Gastroesophageal sphincter (tissue), 4 donors: ENCODE data around the gene DCDC1. TPM values are rescaled to one million over a fixed set of nuclear protein-coding genes. Genes with fewer than 3 reads are reported as not detected.

Experiments
- ATAC-seq: fragments of 150-250 bp; one replicate; pipeline ENCODE4 v1.9.1; 2016; ENCODE audit warnings: mild to moderate bottlenecking, moderate library complexity
- H3K27ac ChIP-seq, 4 donors: fragments of 200-600 bp; sonication (generic) in 3 of 4; 1 replicate in 3 of 4; 2 replicates in 1 of 4; pipeline ENCODE4 v1.5.1; 2016 to 2019
- H3K27me3 ChIP-seq: fragments of 200-600 bp; sonication (generic); one replicate; pipeline ENCODE4 v1.5.1; 2019
- H3K36me3 ChIP-seq, 2 donors: fragments of 200-600 bp; sonication (generic); one replicate each; pipeline ENCODE4 v1.5.1; 2019; ENCODE audit warnings: control low read depth in 1 of 2
- H3K4me1 ChIP-seq, 3 donors: fragments of 200-600 bp; sonication (generic); 1 replicate in 2 of 3; 2 replicates in 1 of 3; pipeline ENCODE4 v1.5.1; 2016 to 2019; ENCODE audit warnings: control low read depth in 2 of 3
- H3K4me3 ChIP-seq, 2 donors: fragments of 200-600 bp; sonication (generic); one replicate each; pipeline ENCODE4 v1.5.1; 2019; ENCODE audit warnings: mild to moderate bottlenecking in 1 of 2, moderate library complexity in 1 of 2
- H3K9me3 ChIP-seq, 3 donors: fragments of 200-600 bp; sonication (generic); one replicate each; pipeline ENCODE4 v1.5.1; 2017 to 2019; ENCODE audit warnings: control low read depth in 2 of 3
- CTCF ChIP-seq, 4 experiments: fragments of 200-600 bp in 2 of 4; fragments of 450-650 bp in 2 of 4; sonication (generic) in 1 of 4; IDR thresholded peaks; one replicate each; pipeline ENCODE4 v1.5.1; 2017 to 2019; ENCODE audit warnings: antibody characterized with exemption in 4 of 4, mild to moderate bottlenecking in 2 of 4, moderate library complexity in 2 of 4
- EP300 ChIP-seq: sonication (generic); formaldehyde crosslinking; IDR thresholded peaks from one replicate; pipeline ENCODE4 v1.6.1; 2017; ENCODE audit warnings: antibody characterized with exemption, mild to moderate bottlenecking
- POLR2A ChIP-seq, 2 donors: fragments of 450-650 bp; IDR thresholded peaks; one replicate each; pipeline ENCODE4 v1.6.1; 2017; ENCODE audit warnings: antibody characterized with exemption in 2 of 2, mild to moderate bottlenecking in 2 of 2, moderate library complexity in 1 of 2
- POLR2AphosphoS5 ChIP-seq: sonication (generic); formaldehyde crosslinking; IDR thresholded peaks from one replicate; pipeline ENCODE4 v1.6.1; 2017; ENCODE audit warnings: antibody characterized with exemption
- WGBS, 2 donors: methylation state at CpG; one replicate each; pipeline ENCODE4 v1.1.5; 2018; ENCODE audit warnings: low coverage in 1 of 2; 5-methylcytosine and 5-hydroxymethylcytosine counted together
- total RNA-seq, 4 donors: library from RNA; depleted of rRNA; stranded (reverse); fragments of >200 nt; gene quantifications; one replicate each; pipeline ENCODE4 v1.1.0, GENCODE V29; 2016

The DCDC1 gene
- total RNA-seq, 4 donors from 2014 or later = 0.13 to 0.35 TPM; not detected in 2

- 51 to 66% methylated on average over 7 to 8 of the region's 8 CpGs for WGBS, 2 donors
- H3K27me3 ChIP-seq = no peaks in the 10 kb centered on the region
- no peak overlapping the region for H3K27ac ChIP-seq
- no peaks in the 10 kb centered on the region for H3K4me1 ChIP-seq
- no peaks in the 10 kb centered on the region for H3K36me3 ChIP-seq
- TF ChIP-seq EP300 (no peak), CTCF (IDR thresholded peaks at IDR 0.05) (no peak), POLR2A (IDR thresholded peaks at IDR 0.05) (no peak), POLR2AphosphoS5 (no peak)
- no peaks in the 10 kb centered on the region for H3K9me3 ChIP-seq
- H3K4me3 ChIP-seq = no peak overlapping the region
- no peak for ATAC-seq
Measured at GRCh38 chr11:31237819-31238760, 131.4 kb downstream of the DCDC1 start.

- Histone ChIP-seq H3K27ac (no peak overlapping the region), H3K9me3 (no peaks in the 10 kb centered on the region), H3K36me3 (no peaks in the 10 kb centered on the region), H3K27me3 (no peaks in the 10 kb centered on the region), H3K4me3 (no peak overlapping the region), H3K4me1 (no peaks in the 10 kb centered on the region)
- no peak for ATAC-seq
- TF ChIP-seq EP300 = no peak
- no peak for TF ChIP-seq POLR2A (IDR thresholded peaks at IDR 0.05)
- WGBS, 2 donors = 0 to 5% methylated on average over 1 of the region's 1 CpG
Measured at GRCh38 chr11:31236143-31236542, 133.4 kb downstream of the DCDC1 start.

GRCh38 chr11:31233425-31233824 is 136.1 kb downstream of the DCDC1 start:
- Histone ChIP-seq H3K27me3 (no peaks in the 10 kb centered on the region), H3K9me3 (no peaks in the 10 kb centered on the region), H3K4me1 (no peaks in the 10 kb centered on the region), H3K27ac (no peak overlapping the region), H3K36me3 (no peaks in the 10 kb centered on the region), H3K4me3 (no peak overlapping the region)
- TF ChIP-seq POLR2A (IDR thresholded peaks at IDR 0.05) (no peak), POLR2AphosphoS5 (no peak), EP300 (no peak)
- no peak for ATAC-seq

- no peaks in the 10 kb centered on the region for H3K36me3 ChIP-seq
- H3K4me3 ChIP-seq = no peak overlapping the region
- no peaks in the 10 kb centered on the region for H3K27me3 ChIP-seq
- no peak for ATAC-seq
- WGBS, 2 donors = 45 to 68% methylated on average over 1 of the region's 1 CpG
- no peak overlapping the region for H3K27ac ChIP-seq
- H3K9me3 ChIP-seq = no peaks in the 10 kb centered on the region
- H3K4me1 ChIP-seq = no peaks in the 10 kb centered on the region
- TF ChIP-seq CTCF (IDR thresholded peaks at IDR 0.05) = no peak
- TF ChIP-seq POLR2AphosphoS5 = no peak
- no peak for TF ChIP-seq EP300
Measured at GRCh38 chr11:31231601-31232000, 137.9 kb downstream of the DCDC1 start.

- Histone ChIP-seq H3K27me3 (no peaks in the 10 kb centered on the region), H3K4me3 (no peak overlapping the region), H3K4me1 (no peaks in the 10 kb centered on the region), H3K9me3 (no peaks in the 10 kb centered on the region), H3K36me3 (no peaks in the 10 kb centered on the region), H3K27ac (no peak overlapping the region)
- ATAC-seq = no peak
- TF ChIP-seq POLR2AphosphoS5 (no peak), CTCF (IDR thresholded peaks at IDR 0.05) (no peak), EP300 (no peak), POLR2A (IDR thresholded peaks at IDR 0.05) (no peak)
- WGBS, 2 donors = 43 to 79% methylated on average over 2 of the region's 2 CpGs
Measured at GRCh38 chr11:31218847-31219246, 150.7 kb downstream of the DCDC1 start.

GRCh38 chr11:31214372-31214771 is 155.2 kb downstream of the DCDC1 start:
- 50% methylated on average over 1 of the region's 1 CpG for WGBS, 2 donors
- no peak for ATAC-seq

More at GRCh38 chr11:31214372-31214771, 155.2 kb downstream of the DCDC1 start:
- no peaks in the 10 kb centered on the region for H3K36me3 ChIP-seq
- H3K4me3 ChIP-seq = no peak overlapping the region
- no peaks in the 10 kb centered on the region for H3K4me1 ChIP-seq
- no peaks in the 10 kb centered on the region for H3K27me3 ChIP-seq
- TF ChIP-seq EP300 (no peak), POLR2AphosphoS5 (no peak), CTCF (IDR thresholded peaks at IDR 0.05) (no peak), POLR2A (IDR thresholded peaks at IDR 0.05) (no peak)
- H3K9me3 ChIP-seq = no peaks in the 10 kb centered on the region
- H3K27ac ChIP-seq = no peak overlapping the region
